PC-9 (cell line): ENCODE data around the gene WDFY3.

ENCODE experiments used
- CTCF ChIP-seq: fragments of 200-600 bp; sonication (generic); conservative IDR thresholded peaks from 2 replicates; pipeline ENCODE4 v1.6.1; 2017; ENCODE audit warnings: mixed run types, antibody characterized with exemption, mild to moderate bottlenecking, moderate library complexity
- EZH2 ChIP-seq: fragments of 200-600 bp; sonication (generic); IDR thresholded peaks from 2 replicates; pipeline ENCODE4 v1.8.0; 2017; ENCODE audit warnings: antibody characterized with exemption, low read depth

GRCh38 chr4:84782517-84782916, 184.0 kb downstream of the WDFY3 start:
- no peak for TF ChIP-seq CTCF
- no peak for TF ChIP-seq EZH2
